Lung (tissue), 12 donors: ENCODE data around the gene COL5A2. TPM values are rescaled to one million over a fixed set of nuclear protein-coding genes. Genes with fewer than 3 reads are reported as not detected.

Experiments
- ATAC-seq: fragments of 200-7000 bp; cut with Tn5 transposase; one replicate; pipeline ENCODE4 v1.9.1; 2020; ENCODE audit warnings: moderate number of reproducible peaks; ENCODE audit not compliant: insufficient read depth, low FRiP score
- DNase-seq, 3 donors: peaks; one replicate each; pipeline ENCODE4 v3.0.0-alpha.2; 2013 to 2017
- H3K27ac ChIP-seq, 2 donors: one replicate each; pipeline ENCODE4 v1.5.1; 2013; ENCODE audit warnings: mild to moderate bottlenecking in 2 of 2, moderate library complexity in 2 of 2, control low read depth in 1 of 2, inconsistent platforms in 1 of 2, low read depth in 1 of 2, low read length in 1 of 2
- H3K27me3 ChIP-seq, 3 donors: one replicate each; pipeline ENCODE4 v1.5.1; 2013; ENCODE audit warnings: low read length in 2 of 3; ENCODE audit not compliant: control insufficient read depth in 3 of 3, insufficient read depth in 3 of 3
- H3K36me3 ChIP-seq, 4 donors: one replicate each; pipeline ENCODE4 v1.5.1; 2013; ENCODE audit warnings: low read length in 4 of 4, mild to moderate bottlenecking in 1 of 4, moderate library complexity in 1 of 4; ENCODE audit not compliant: control insufficient read depth in 4 of 4, insufficient read depth in 4 of 4
- H3K4me1 ChIP-seq, 5 donors: one replicate each; pipeline ENCODE4 v1.5.1; 2013; ENCODE audit warnings: low read length in 5 of 5, mild to moderate bottlenecking in 2 of 5, moderate library complexity in 1 of 5; ENCODE audit not compliant: control insufficient read depth in 5 of 5, insufficient read depth in 5 of 5
- H3K4me3 ChIP-seq: one replicate; pipeline ENCODE4 v1.5.1; 2013; ENCODE audit warnings: mild to moderate bottlenecking, control low read depth, moderate library complexity
- H3K9ac ChIP-seq, 2 donors: one replicate each; pipeline ENCODE4 v1.5.1; 2013; ENCODE audit warnings: low read length in 2 of 2, control low read depth in 1 of 2; ENCODE audit not compliant: insufficient read depth in 1 of 2
- H3K9me3 ChIP-seq, 4 donors: one replicate each; pipeline ENCODE4 v1.5.1; 2013; ENCODE audit warnings: low read length in 3 of 4, mild to moderate bottlenecking in 1 of 4, moderate library complexity in 1 of 4; ENCODE audit not compliant: control insufficient read depth in 4 of 4, insufficient read depth in 3 of 4
- WGBS, 2 donors: extraction: QIAGEN DNeasy Blood & Tissue Kit; methylation state at CpG; one replicate each; pipeline ENCODE4 v1.1.7; 2013; 5-methylcytosine and 5-hydroxymethylcytosine counted together
- polyA plus RNA-seq, 2 donors: library from polyadenylated mRNA; stranded (reverse); fragments of 200-250 nt; gene quantifications; one replicate each; pipeline ENCODE4 v1.2.1, GENCODE V29; 2013
- total RNA-seq, 2 donors: library from RNA; depleted of rRNA in 1 of 2; stranded (reverse); fragments of >200 nt in 1 of 2; gene quantifications; one replicate each; pipeline ENCODE4 v1.2.1, GENCODE V29; 2014 to 2021
- TF ChIP-seq, protein P1 (sequence below): IDR thresholded peaks from 2 replicates; pipeline ENCODE4 v1.5.1; 2012; ENCODE audit warnings: mild to moderate bottlenecking; ENCODE audit errors: control extremely low read depth, extremely low read depth
- donor health status: control.
- donor health status: control.
- donor health status: Bipolar disorder and iron deficiency.
- donor health status: healthy.
- donor health status: DM: yes; HTN: yes; CAD: no.

Gene COL5A2
- total and polyA plus RNA-seq, 4 donors: 9.9 to 209 (median 48.8) TPM

DNA sequence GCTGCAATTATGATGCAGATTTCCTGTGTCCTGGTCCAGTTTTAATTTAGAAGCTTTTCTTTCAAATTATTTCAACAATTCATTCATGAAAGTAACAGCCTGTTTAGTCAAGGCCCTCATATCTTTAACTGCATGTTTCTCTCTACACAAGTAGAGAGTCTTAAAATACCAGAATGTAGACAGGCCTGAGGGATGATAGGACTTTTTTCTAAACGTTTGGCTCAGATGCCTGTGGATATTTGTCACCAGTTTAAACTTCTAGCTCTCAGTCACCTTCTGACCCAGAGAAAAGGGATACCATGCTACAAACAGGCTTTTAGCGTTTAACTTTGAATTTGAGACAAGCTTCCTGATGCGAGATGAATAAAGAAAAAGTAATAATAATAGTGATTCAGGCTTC lies 15.7 kb downstream of the COL5A2 start:
- 49 to 68% methylated on average over 3 of the region's 3 CpGs for WGBS, 2 donors

DNA sequence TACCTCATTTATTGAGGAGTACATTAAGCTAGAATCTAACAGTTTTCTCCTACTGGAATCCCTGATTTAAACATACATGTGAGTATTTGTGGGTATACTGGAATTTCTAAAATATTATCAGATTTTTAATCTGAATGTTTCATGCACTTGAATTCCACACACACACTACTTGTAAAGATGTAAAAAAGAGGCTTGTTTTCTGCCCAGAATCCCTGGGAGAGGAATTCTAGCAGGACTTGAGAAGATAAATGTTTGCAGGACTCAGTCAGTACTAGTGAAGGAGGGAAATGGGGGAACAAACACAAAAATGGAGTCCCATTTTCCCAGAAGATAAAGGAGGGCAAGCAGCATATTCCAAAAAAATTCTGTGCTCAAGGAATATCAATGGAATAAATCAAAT lies 17.0 kb downstream of the COL5A2 start:
- ATAC-seq: no peak
- no peaks in the 10 kb centered on the region for H3K27me3 ChIP-seq
- no peak overlapping the region for H3K4me3 ChIP-seq
- TF ChIP-seq, protein P1, sequence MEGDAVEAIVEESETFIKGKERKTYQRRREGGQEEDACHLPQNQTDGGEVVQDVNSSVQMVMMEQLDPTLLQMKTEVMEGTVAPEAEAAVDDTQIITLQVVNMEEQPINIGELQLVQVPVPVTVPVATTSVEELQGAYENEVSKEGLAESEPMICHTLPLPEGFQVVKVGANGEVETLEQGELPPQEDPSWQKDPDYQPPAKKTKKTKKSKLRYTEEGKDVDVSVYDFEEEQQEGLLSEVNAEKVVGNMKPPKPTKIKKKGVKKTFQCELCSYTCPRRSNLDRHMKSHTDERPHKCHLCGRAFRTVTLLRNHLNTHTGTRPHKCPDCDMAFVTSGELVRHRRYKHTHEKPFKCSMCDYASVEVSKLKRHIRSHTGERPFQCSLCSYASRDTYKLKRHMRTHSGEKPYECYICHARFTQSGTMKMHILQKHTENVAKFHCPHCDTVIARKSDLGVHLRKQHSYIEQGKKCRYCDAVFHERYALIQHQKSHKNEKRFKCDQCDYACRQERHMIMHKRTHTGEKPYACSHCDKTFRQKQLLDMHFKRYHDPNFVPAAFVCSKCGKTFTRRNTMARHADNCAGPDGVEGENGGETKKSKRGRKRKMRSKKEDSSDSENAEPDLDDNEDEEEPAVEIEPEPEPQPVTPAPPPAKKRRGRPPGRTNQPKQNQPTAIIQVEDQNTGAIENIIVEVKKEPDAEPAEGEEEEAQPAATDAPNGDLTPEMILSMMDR: no peak
- H3K9me3 ChIP-seq: no peaks in the 10 kb centered on the region
- peaks cover 0 to 2% (median 0%) of the 10 kb centered on the region in 4 donors for H3K36me3 ChIP-seq
- no peak overlapping the region for H3K27ac ChIP-seq
- DNase-seq: no peak
- no peak overlapping the region for H3K9ac ChIP-seq
- H3K4me1 ChIP-seq: peaks cover 0 to 32% (median 5%) of the 10 kb centered on the region in 5 donors

More for the DNA sequence above, 15.7 kb downstream of the COL5A2 start:
- H3K4me1 ChIP-seq: peaks cover 0 to 28% (median 4%) of the 10 kb centered on the region in 5 donors
- H3K4me3 ChIP-seq: no peak overlapping the region
- TF ChIP-seq, protein P1: no peak
- H3K9me3 ChIP-seq: no peaks in the 10 kb centered on the region
- H3K9ac ChIP-seq: no peak overlapping the region
- H3K27ac ChIP-seq: no peak overlapping the region
- no peak for DNase-seq
- ATAC-seq: no peak
- H3K27me3 ChIP-seq: no peaks in the 10 kb centered on the region
- peaks cover 0 to 2% (median 0%) of the 10 kb centered on the region in 4 donors for H3K36me3 ChIP-seq

DNA sequence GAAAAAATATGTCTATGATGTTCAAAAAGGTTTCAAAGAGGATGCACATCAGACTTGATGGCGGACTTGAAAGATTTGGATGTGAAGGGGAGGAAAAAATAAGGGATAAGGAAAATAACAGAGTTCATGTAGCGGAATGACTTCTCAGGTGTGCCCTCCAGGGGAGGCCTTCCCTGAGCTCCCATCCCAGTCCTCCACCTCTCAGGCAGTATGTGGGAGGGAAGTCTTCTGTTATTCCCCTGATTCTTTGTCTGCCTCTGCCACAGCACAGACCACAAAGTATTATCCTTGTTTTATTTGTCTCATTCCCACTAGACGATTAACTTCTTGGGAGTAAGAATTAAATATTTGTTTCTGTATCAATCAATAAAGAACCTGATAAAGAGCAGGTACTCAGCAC lies 17.7 kb downstream of the COL5A2 start:
- Histone ChIP-seq H3K36me3 (peaks cover 0 to 2% (median 0%) of the 10 kb centered on the region in 4 donors), H3K9ac (no peak overlapping the region), H3K27ac (no peak overlapping the region), H3K4me3 (no peak overlapping the region), H3K4me1 (peaks cover 0 to 32% (median 5%) of the 10 kb centered on the region in 5 donors), H3K9me3 (no peaks in the 10 kb centered on the region), H3K27me3 (no peaks in the 10 kb centered on the region)
- TF ChIP-seq, protein P1: no peak
- WGBS, 2 donors: 96 to 97% methylated on average over 3 of the region's 3 CpGs
- no peak for ATAC-seq
- DNase-seq: no peak

- WGBS, 2 donors: 89 to 96% methylated on average over 4 of the region's 4 CpGs
- no peak overlapping the region for H3K27ac ChIP-seq
- TF ChIP-seq, protein P1: no peak
- no peaks in the 10 kb centered on the region for H3K27me3 ChIP-seq
- H3K9ac ChIP-seq: no peak overlapping the region
- H3K4me1 ChIP-seq: peaks cover 0 to 24% (median 5%) of the 10 kb centered on the region in 5 donors
- no peaks in the 10 kb centered on the region for H3K36me3 ChIP-seq
- ATAC-seq (no peak), DNase-seq (no peak)
- H3K9me3 ChIP-seq: no peaks in the 10 kb centered on the region
- no peak overlapping the region for H3K4me3 ChIP-seq
These were observed 19.8 kb downstream of the COL5A2 start for GRCh38 chr2:189159717-189160116.
